Skeletal muscle satellite cell (primary cell): ENCODE data around the gene CSNK1A1.
A peak's percentile ranks its signal among the peaks of the same experiment; 100 is the strongest.
"Not testable (repeated sequence)": the region's sequence is repeated elsewhere in the genome, so short reads cannot be mapped to it uniquely, and the experiment has no call there.

ENCODE experiments used
- H3K27me3 ChIP-seq: 2 replicates; pipeline ENCODE4 v1.7.0; 2013; ENCODE audit warnings: low read length; ENCODE audit not compliant: control insufficient read depth, insufficient read depth
- H3K36me3 ChIP-seq: 2 replicates; pipeline ENCODE4 v1.7.0; 2013; ENCODE audit warnings: mild to moderate bottlenecking, control low read depth, low read length; ENCODE audit not compliant: insufficient read depth
- H3K4me1 ChIP-seq: 2 replicates; pipeline ENCODE4 v1.7.0; 2013; ENCODE audit warnings: low read length; ENCODE audit not compliant: control insufficient read depth, insufficient read depth
- H3K4me2 ChIP-seq: 2 replicates; pipeline ENCODE4 v1.7.0; 2013; ENCODE audit warnings: mild to moderate bottlenecking, low read length
- H3K4me3 ChIP-seq: 2 replicates; pipeline ENCODE4 v1.7.0; 2013; ENCODE audit warnings: low read length
- H3K9ac ChIP-seq: 2 replicates; pipeline ENCODE4 v1.7.0; 2013; ENCODE audit warnings: mild to moderate bottlenecking, low read depth, low read length, moderate library complexity
- H3K9me3 ChIP-seq: replicated peaks from 2 replicates; pipeline ENCODE4 v1.7.0; 2013; ENCODE audit warnings: mild to moderate bottlenecking, control low read depth, low read length

CSNK1A1 gene

GRCh38 chr5:149466457-149466972, 84.7 kb downstream of the CSNK1A1 start:
- H3K9me3 ChIP-seq, result no peaks in the 10 kb centered on the region
- peak overlapping the region; percentile 34 for H3K4me2 ChIP-seq
- peaks cover 23% of the 10 kb centered on the region for H3K4me1 ChIP-seq
- no peaks in the 10 kb centered on the region for H3K27me3 ChIP-seq
- H3K4me3 ChIP-seq, result peak overlapping the region; percentile 1
- no peaks in the 10 kb centered on the region for H3K36me3 ChIP-seq
- H3K9ac ChIP-seq, result no peak overlapping the region

GRCh38 chr5:149464796-149465489, 86.3 kb downstream of the CSNK1A1 start:
- no peaks in the 10 kb centered on the region for H3K36me3 ChIP-seq
- no peaks in the 10 kb centered on the region for H3K27me3 ChIP-seq
- H3K4me3 ChIP-seq, result no peak overlapping the region
- H3K9ac ChIP-seq, result peak overlapping the region; percentile 8
- peaks cover 23% of the 10 kb centered on the region for H3K4me1 ChIP-seq
- H3K9me3 ChIP-seq, result no peaks in the 10 kb centered on the region
- no peak overlapping the region for H3K4me2 ChIP-seq

- not testable (repeated sequence) for H3K9me3 ChIP-seq, H3K27me3 ChIP-seq, H3K36me3 ChIP-seq, H3K4me3 ChIP-seq, H3K9ac ChIP-seq, H3K4me2 ChIP-seq
- H3K4me1 ChIP-seq, result peaks cover 22% of the 10 kb centered on the region
These were observed 89.3 kb downstream of the CSNK1A1 start for GRCh38 chr5:149461907-149462306.

- H3K9ac ChIP-seq, result no peak overlapping the region
These were observed 91.3 kb downstream of the CSNK1A1 start for GRCh38 chr5:149459891-149460290.

GRCh38 chr5:149457393-149457763, 93.9 kb downstream of the CSNK1A1 start:
- Histone ChIP-seq H3K4me3 (no peak overlapping the region), H3K9ac (no peak overlapping the region), H3K9me3 (no peaks in the 10 kb centered on the region), H3K4me1 (peaks cover 34% of the 10 kb centered on the region), H3K36me3 (no peaks in the 10 kb centered on the region), H3K4me2 (no peak overlapping the region), H3K27me3 (no peaks in the 10 kb centered on the region)

More at GRCh38 chr5:149459891-149460290, 91.3 kb downstream of the CSNK1A1 start:
- no peaks in the 10 kb centered on the region for H3K27me3 ChIP-seq
- H3K4me3 ChIP-seq, result no peak overlapping the region
- peaks cover 21% of the 10 kb centered on the region for H3K4me1 ChIP-seq
- no peaks in the 10 kb centered on the region for H3K36me3 ChIP-seq
- no peak overlapping the region for H3K4me2 ChIP-seq
- H3K9me3 ChIP-seq, result no peaks in the 10 kb centered on the region

GRCh38 chr5:149456597-149457392, 94.4 kb downstream of the CSNK1A1 start:
- H3K36me3 ChIP-seq, result no peaks in the 10 kb centered on the region

GRCh38 chr5:149455889-149456409, 95.3 kb downstream of the CSNK1A1 start:
- Histone ChIP-seq H3K4me1 (peaks cover 43% of the 10 kb centered on the region), H3K4me3 (no peak overlapping the region), H3K36me3 (no peaks in the 10 kb centered on the region), H3K27me3 (no peaks in the 10 kb centered on the region), H3K9ac (peak overlapping the region; percentile 4), H3K9me3 (no peaks in the 10 kb centered on the region), H3K4me2 (peak overlapping the region; percentile 25)

More at GRCh38 chr5:149456597-149457392, 94.4 kb downstream of the CSNK1A1 start:
- Histone ChIP-seq H3K27me3 (no peaks in the 10 kb centered on the region), H3K4me3 (no peak overlapping the region), H3K9ac (no peak overlapping the region), H3K4me2 (no peak overlapping the region), H3K9me3 (no peaks in the 10 kb centered on the region), H3K4me1 (peaks cover 39% of the 10 kb centered on the region)

- Histone ChIP-seq H3K4me3 (no peak overlapping the region), H3K9ac (peak overlapping the region; percentile 68), H3K36me3 (no peaks in the 10 kb centered on the region), H3K27me3 (no peaks in the 10 kb centered on the region), H3K4me1 (peaks cover 58% of the 10 kb centered on the region), H3K4me2 (peak overlapping the region; percentile 24), H3K9me3 (no peaks in the 10 kb centered on the region)
These were observed 97.4 kb downstream of the CSNK1A1 start for GRCh38 chr5:149453618-149454415.

- Histone ChIP-seq H3K4me1 (peaks cover 58% of the 10 kb centered on the region), H3K4me2 (peak overlapping the region; percentile 59), H3K36me3 (no peaks in the 10 kb centered on the region), H3K9ac (peak overlapping the region; percentile 68), H3K27me3 (no peaks in the 10 kb centered on the region), H3K9me3 (no peaks in the 10 kb centered on the region), H3K4me3 (no peak overlapping the region)
These were observed 98.3 kb downstream of the CSNK1A1 start for GRCh38 chr5:149452665-149453617.

- H3K9ac ChIP-seq, result peak overlapping the region; percentile 68
- peaks cover 58% of the 10 kb centered on the region for H3K4me1 ChIP-seq
- no peaks in the 10 kb centered on the region for H3K36me3 ChIP-seq
These were observed 99.1 kb downstream of the CSNK1A1 start for GRCh38 chr5:149452007-149452664.

More at GRCh38 chr5:149452007-149452664, 99.1 kb downstream of the CSNK1A1 start:
- Histone ChIP-seq H3K4me3 (no peak overlapping the region), H3K9me3 (no peaks in the 10 kb centered on the region), H3K27me3 (no peaks in the 10 kb centered on the region), H3K4me2 (no peak overlapping the region)
